Measurements from ENCODE around the gene BNC2.

The BNC2 gene

GRCh38 chr9:16868701-16869100 lies 1.8 kb downstream of the BNC2 start:
- DNase-seq, result no peak

GRCh38 chr9:16867576-16868311 lies 2.7 kb downstream of the BNC2 start:
- no peak for DNase-seq

GRCh38 chr9:16866587-16866986 lies 3.9 kb downstream of the BNC2 start:
- no peak for DNase-seq

- DNase-seq, result no peak
Observed at GRCh38 chr9:16864649-16865434, 5.6 kb downstream of the BNC2 start.

- no peak for DNase-seq
Observed at GRCh38 chr9:16848179-16848578, 22.3 kb downstream of the BNC2 start.

GRCh38 chr9:16846986-16847385 lies 23.5 kb downstream of the BNC2 start:
- DNase-seq, result no peak

- DNase-seq, result no peak
Observed at GRCh38 chr9:16846367-16846766, 24.1 kb downstream of the BNC2 start.

GRCh38 chr9:16834817-16835216 lies 35.7 kb downstream of the BNC2 start:
- DNase-seq, result no peak

- DNase-seq, result no peak
Observed at GRCh38 chr9:16833296-16833835, 37.1 kb downstream of the BNC2 start.

- DNase-seq, result no peak
Observed at GRCh38 chr9:16832101-16832500, 38.4 kb downstream of the BNC2 start.

GRCh38 chr9:16830806-16831205 lies 39.7 kb downstream of the BNC2 start:
- DNase-seq, result no peak

- no peak for DNase-seq
Observed at GRCh38 chr9:16828340-16829281, 41.9 kb downstream of the BNC2 start.

GRCh38 chr9:16825971-16826625 lies 44.4 kb downstream of the BNC2 start:
- DNase-seq, result no peak

GRCh38 chr9:16825331-16825725 lies 45.1 kb downstream of the BNC2 start:
- DNase-seq, result no peak

GRCh38 chr9:16824545-16825330 lies 45.7 kb downstream of the BNC2 start:
- peak; percentile 23 for DNase-seq

- DNase-seq, result peak; percentile 54
Observed at GRCh38 chr9:16823906-16824305, 46.6 kb downstream of the BNC2 start.

- no peak for DNase-seq
Observed at GRCh38 chr9:16821344-16821743, 49.1 kb downstream of the BNC2 start.

GRCh38 chr9:16817514-16817913 lies 53.0 kb downstream of the BNC2 start:
- no peak for DNase-seq

GRCh38 chr9:16817002-16817401 lies 53.5 kb downstream of the BNC2 start:
- no peak for DNase-seq

GRCh38 chr9:16816011-16816410 lies 54.5 kb downstream of the BNC2 start:
- DNase-seq, result no peak

GRCh38 chr9:16815079-16815478 lies 55.4 kb downstream of the BNC2 start:
- DNase-seq, result no peak

- DNase-seq, result no peak
Observed at GRCh38 chr9:16813838-16814237, 56.6 kb downstream of the BNC2 start.

All from hematopoietic multipotent progenitor cell treated with erythropoietin and hydrocortisone succinate and interleukin-3 and kit ligand, for 4 days (in vitro differentiated cells).